Measurements from ENCODE around the gene TAF6. TPM values are rescaled to one million over a fixed set of nuclear protein-coding genes. Genes with fewer than 3 reads are reported as not detected.

Gene TAF6
- total RNA-seq, 4 donors from 2014 or later, result 18.0 to 581 (median 43.9) TPM

GRCh38 chr7:100082978-100083377 lies 36.2 kb downstream of the TAF6 start:
- DNase-seq, result no peak
- intact Hi-C loops (cut with DNase I; ENCODE audit: low total_unique reads) (no loop called here), in situ Hi-C loops (cut with MboI; ENCODE audit: low pct_ligation_motif_present in 1 of 4, low pct_unique_long_range_greater_than_20kb in 1 of 4, low sequenced_read_pairs in 3 of 4) (no loop called here)
- Histone ChIP-seq H3K27ac (peak overlapping the region; percentile 94 to 97 (median 96)), H3K4me3 (no peak overlapping the region), H3K4me1 (peaks cover 23 to 47% (median 45%) of the 10 kb centered on the region in 4 donors), H3K36me3 (no peaks in the 10 kb centered on the region), H3K27me3 (no peaks in the 10 kb centered on the region), H3K9me3 (no peaks in the 10 kb centered on the region)
- WGBS, 2 donors (ENCODE audit: low coverage in 1 of 2), result 72% methylated on average over 4 of the region's 4 CpGs; no CpG with 5 or more reads in 1 of the 2 donors
- TF ChIP-seq EP300 (IDR thresholded peaks at IDR 0.05; ENCODE audit: low read depth) (no peak), CTCF (IDR thresholded peaks at IDR 0.05) (no peak), POLR2A (IDR thresholded peaks at IDR 0.05) (no peak), POLR2AphosphoS5 (IDR thresholded peaks at IDR 0.05) (no peak)

- intact Hi-C loops (cut with DNase I; ENCODE audit: low total_unique reads) (no loop called here), in situ Hi-C loops (cut with MboI; ENCODE audit: low pct_ligation_motif_present in 1 of 4, low pct_unique_long_range_greater_than_20kb in 1 of 4, low sequenced_read_pairs in 3 of 4) (no loop called here)
- Histone ChIP-seq H3K27me3 (no peaks in the 10 kb centered on the region), H3K4me3 (peak within 1 kb of the TSS; percentile 93 to 99 (median 95)), H3K36me3 (peaks cover 0 to 9% (median 2%) of the 10 kb centered on the region in 4 donors), H3K27ac (peak within 1 kb of the TSS; percentile 94 to 97 (median 96)), H3K4me1 (peaks cover 19 to 54% (median 53%) of the 10 kb centered on the region in 4 donors), H3K9me3 (no peaks in the 10 kb centered on the region)
- WGBS, 2 donors (ENCODE audit: low coverage in 1 of 2), result 0% methylated on average over 53 of the region's 55 CpGs; no CpG with 5 or more reads in 1 of the 2 donors
- DNase-seq, result peak; percentile 98
- TF ChIP-seq EP300 (IDR thresholded peaks at IDR 0.05; ENCODE audit: low read depth), result no peak
- peak; percentile 69 to 91 (median 88) for TF ChIP-seq POLR2AphosphoS5 (IDR thresholded peaks at IDR 0.05)
- TF ChIP-seq POLR2A (IDR thresholded peaks at IDR 0.05), result peak; percentile 87
- TF ChIP-seq CTCF (IDR thresholded peaks at IDR 0.05), result peak; percentile 87 to 98 (median 95)
Observed at GRCh38 chr7:100081535-100082102, 37.5 kb downstream of the TAF6 start, which contains the start of gene ZNF3. Gene ZNF3, minus strand, starts transcription at chr7:100081723. Its CDS starts 4,366 bp downstream, at chr7:100077357.

GRCh38 chr7:100080907-100081534 lies 38.1 kb downstream of the TAF6 start:
- no peak for TF ChIP-seq EP300 (IDR thresholded peaks at IDR 0.05; ENCODE audit: low read depth)
- H3K4me3 ChIP-seq, result peak overlapping the region; percentile 93 to 99 (median 95)
- WGBS, 2 donors (ENCODE audit: low coverage in 1 of 2), result 1 to 8% methylated on average over 3 to 34 of the region's 34 CpGs
- intact Hi-C loops (cut with DNase I; ENCODE audit: low total_unique reads) (no loop called here), in situ Hi-C loops (cut with MboI; ENCODE audit: low pct_ligation_motif_present in 1 of 4, low pct_unique_long_range_greater_than_20kb in 1 of 4, low sequenced_read_pairs in 3 of 4) (no loop called here)
- H3K9me3 ChIP-seq, result no peaks in the 10 kb centered on the region
- DNase-seq, result no peak
- peaks cover 0 to 15% (median 5%) of the 10 kb centered on the region in 4 donors for H3K36me3 ChIP-seq
- peak overlapping the region; percentile 94 to 97 (median 96) for H3K27ac ChIP-seq
- H3K27me3 ChIP-seq, result no peaks in the 10 kb centered on the region
- peaks cover 19 to 55% (median 53%) of the 10 kb centered on the region in 4 donors for H3K4me1 ChIP-seq

GRCh38 chr7:100079024-100079560 lies 40.1 kb downstream of the TAF6 start:
- H3K36me3 ChIP-seq, result peaks cover 0 to 35% (median 15%) of the 10 kb centered on the region in 4 donors
- H3K27me3 ChIP-seq, result no peaks in the 10 kb centered on the region
- in situ Hi-C loops (cut with MboI; ENCODE audit: low pct_ligation_motif_present in 1 of 4, low pct_unique_long_range_greater_than_20kb in 1 of 4, low sequenced_read_pairs in 3 of 4) (loop anchor here in 1 of 4 donors (10.0 kb wide), 1 partner anchor 84 kb away; no protein-coding TSS in a partner anchor), intact Hi-C loops (cut with DNase I; ENCODE audit: low total_unique reads) (no loop called here)
- 40 to 50% methylated on average over 4 to 7 of the region's 7 CpGs for WGBS, 2 donors (ENCODE audit: low coverage in 1 of 2)
- DNase-seq, result peak; percentile 78
- H3K4me3 ChIP-seq, result peak overlapping the region in 1 of 4 donors; percentile 93
- H3K9me3 ChIP-seq, result no peaks in the 10 kb centered on the region
- peaks cover 19 to 55% (median 53%) of the 10 kb centered on the region in 4 donors for H3K4me1 ChIP-seq
- TF ChIP-seq EP300 (IDR thresholded peaks at IDR 0.05; ENCODE audit: low read depth) (no peak), POLR2AphosphoS5 (IDR thresholded peaks at IDR 0.05) (peak; percentile 18 to 81 (median 65)), POLR2A (IDR thresholded peaks at IDR 0.05) (peak; percentile 47), CTCF (IDR thresholded peaks at IDR 0.05) (no peak)
- peak overlapping the region; percentile 94 to 97 (median 96) for H3K27ac ChIP-seq

All from transverse colon (tissue), 4 donors.